CD14-positive monocyte (primary cell): ENCODE results near the gene GASK1A. TPM values are rescaled to one million over a fixed set of nuclear protein-coding genes. Genes with fewer than 3 reads are reported as not detected.

Experiments
- DNase-seq, 3 donors: peaks; one replicate each; pipeline ENCODE4 v3.0.0-alpha.2; 2011 to 2022
- H2AFZ ChIP-seq: 2 replicates; pipeline ENCODE4 v1.6.0; 2012; ENCODE audit warnings: mild to moderate bottlenecking, low read depth, low read length, inconsistent platforms; ENCODE audit not compliant: insufficient read depth, poor library complexity, severe bottlenecking
- H3K27ac ChIP-seq, 2 donors: 1 replicate in 1 of 2; 2 replicates in 1 of 2; pipeline ENCODE4 v1.5.1; 2012 to 2013; ENCODE audit warnings: low read length in 2 of 2, control low read depth in 1 of 2, inconsistent platforms in 1 of 2, low read depth in 1 of 2, mild to moderate bottlenecking in 1 of 2
- H3K27me3 ChIP-seq, 2 donors: one replicate each; pipeline versions ENCODE4 v1.6.0 to v1.6.1; 2011 to 2013; ENCODE audit warnings: low read length in 2 of 2; ENCODE audit not compliant: control insufficient read depth in 2 of 2, insufficient read depth in 2 of 2
- H3K36me3 ChIP-seq, 2 donors: replicated peaks in 1 of 2; 1 replicate in 1 of 2; 2 replicates in 1 of 2; pipeline versions ENCODE4 v1.5.1 to v1.6.1; 2012 to 2013; ENCODE audit warnings: low read length in 2 of 2, control low read depth in 1 of 2, inconsistent platforms in 1 of 2, mild to moderate bottlenecking in 1 of 2; ENCODE audit not compliant: insufficient read depth in 2 of 2, control insufficient read depth in 1 of 2
- H3K4me1 ChIP-seq, 2 donors: 1 replicate in 1 of 2; 2 replicates in 1 of 2; pipeline versions ENCODE4 v1.5.1 to v1.6.1; 2012 to 2013; ENCODE audit warnings: low read length in 2 of 2, control low read depth in 1 of 2, inconsistent platforms in 1 of 2, mild to moderate bottlenecking in 1 of 2, moderate library complexity in 1 of 2; ENCODE audit not compliant: insufficient read depth in 2 of 2, control insufficient read depth in 1 of 2
- H3K4me2 ChIP-seq: replicated peaks from 2 replicates; pipeline ENCODE3; 2012; ENCODE audit warnings: low read length, moderate library complexity, mild to moderate bottlenecking; ENCODE audit not compliant: poor library complexity, severe bottlenecking; ENCODE audit errors: extremely low read depth
- H3K4me3 ChIP-seq, 3 experiments: fragments of 200-600 bp in 1 of 3; sonication (generic) in 1 of 3; replicated peaks in 1 of 3; 1 replicate in 2 of 3; 2 replicates in 1 of 3; pipeline ENCODE4 v1.5.1; 2011 to 2013; ENCODE audit warnings: low read length in 3 of 3, mild to moderate bottlenecking in 3 of 3, control low read depth in 2 of 3, low read depth in 2 of 3, inconsistent platforms in 1 of 3, moderate library complexity in 1 of 3
- H3K79me2 ChIP-seq: 2 replicates; pipeline ENCODE4 v1.6.0; 2012; ENCODE audit warnings: mild to moderate bottlenecking, control low read depth, inconsistent platforms, low read length, moderate library complexity; ENCODE audit not compliant: insufficient read depth
- H3K9ac ChIP-seq: 2 replicates; pipeline ENCODE4 v1.6.0; 2017; ENCODE audit warnings: low read length, mild to moderate bottlenecking; ENCODE audit not compliant: insufficient read depth, poor library complexity, severe bottlenecking
- H3K9me3 ChIP-seq, 2 donors: replicated peaks in 1 of 2; 1 replicate in 1 of 2; 2 replicates in 1 of 2; pipeline versions ENCODE4 v1.5.1 to v1.6.1; 2012 to 2013; ENCODE audit warnings: low read length in 2 of 2, control low read depth in 1 of 2; ENCODE audit not compliant: control insufficient read depth in 1 of 2, insufficient read depth in 1 of 2
- H4K20me1 ChIP-seq: 2 replicates; pipeline ENCODE4 v1.6.0; 2012; ENCODE audit warnings: mild to moderate bottlenecking, low read length, control low read depth, moderate library complexity; ENCODE audit not compliant: insufficient read depth
- H3K27ac Mint-ChIP-seq, 7 donors: one replicate each; pipeline ENCODE4 v1.8.0; 2020; ENCODE audit warnings: mild to moderate bottlenecking in 7 of 7, mixed read lengths in 7 of 7, moderate library complexity in 6 of 7, inconsistent platforms in 2 of 7
- H3K27me3 Mint-ChIP-seq, 3 donors: one replicate each; pipeline ENCODE4 v1.8.0; 2021 to 2022; ENCODE audit warnings: low read depth in 3 of 3, mild to moderate bottlenecking in 3 of 3, mixed read lengths in 3 of 3, moderate library complexity in 3 of 3, inconsistent platforms in 1 of 3
- H3K36me3 Mint-ChIP-seq, 2 donors: one replicate each; pipeline ENCODE4 v1.8.0; 2020; ENCODE audit warnings: mixed read lengths in 2 of 2, inconsistent platforms in 1 of 2, mild to moderate bottlenecking in 1 of 2
- H3K4me1 Mint-ChIP-seq: one replicate; pipeline ENCODE4 v1.8.0; 2020; ENCODE audit warnings: mild to moderate bottlenecking, mixed read lengths
- H3K4me3 Mint-ChIP-seq, 2 donors: one replicate each; pipeline ENCODE4 v1.8.0; 2020; ENCODE audit warnings: mild to moderate bottlenecking in 2 of 2, mixed read lengths in 2 of 2, moderate library complexity in 1 of 2
- H3K9me3 Mint-ChIP-seq, 7 donors: one replicate each; pipeline ENCODE4 v1.8.0; 2020 to 2022; ENCODE audit warnings: mixed read lengths in 7 of 7, mild to moderate bottlenecking in 6 of 7, moderate library complexity in 6 of 7, inconsistent platforms in 2 of 7
- WGBS: methylation state at CpG from one replicate; pipeline ENCODE4 v1.1.5; 2013; ENCODE audit warnings: missing lambda C conversion rate; ENCODE audit not compliant: insufficient coverage; 5-methylcytosine and 5-hydroxymethylcytosine counted together
- intact Hi-C, 2 donors: fragments of 100-400 bp; cut with micrococcal nuclease; formaldehyde crosslinking; loops; one replicate each; pipeline versions ENCODE4 v1.15.0 to v1.15.1; 2023
- polyA plus RNA-seq, 3 donors: library from polyadenylated mRNA; depleted of rRNA in 1 of 3; unstranded in 2 of 3; stranded (reverse) in 1 of 3; fragments of 300-500 nt in 2 of 3; fragments of >200 nt in 1 of 3; fragmentation: Illumina TruSeq in 2 of 3; gene quantifications; 1 replicate in 2 of 3; 2 replicates in 1 of 3; pipeline ENCODE4 v1.2.3, GENCODE V29; 2012 to 2021
- TF ChIP-seq, protein P1 (sequence below): fragments of 200-600 bp; IDR thresholded peaks from one replicate; pipeline ENCODE4 v1.8.0; 2022; ENCODE audit warnings: antibody characterized with exemption, mild to moderate bottlenecking

The GASK1A gene
- polyA plus RNA-seq, 3 donors: 0.13 TPM; not detected in 2

DNA sequence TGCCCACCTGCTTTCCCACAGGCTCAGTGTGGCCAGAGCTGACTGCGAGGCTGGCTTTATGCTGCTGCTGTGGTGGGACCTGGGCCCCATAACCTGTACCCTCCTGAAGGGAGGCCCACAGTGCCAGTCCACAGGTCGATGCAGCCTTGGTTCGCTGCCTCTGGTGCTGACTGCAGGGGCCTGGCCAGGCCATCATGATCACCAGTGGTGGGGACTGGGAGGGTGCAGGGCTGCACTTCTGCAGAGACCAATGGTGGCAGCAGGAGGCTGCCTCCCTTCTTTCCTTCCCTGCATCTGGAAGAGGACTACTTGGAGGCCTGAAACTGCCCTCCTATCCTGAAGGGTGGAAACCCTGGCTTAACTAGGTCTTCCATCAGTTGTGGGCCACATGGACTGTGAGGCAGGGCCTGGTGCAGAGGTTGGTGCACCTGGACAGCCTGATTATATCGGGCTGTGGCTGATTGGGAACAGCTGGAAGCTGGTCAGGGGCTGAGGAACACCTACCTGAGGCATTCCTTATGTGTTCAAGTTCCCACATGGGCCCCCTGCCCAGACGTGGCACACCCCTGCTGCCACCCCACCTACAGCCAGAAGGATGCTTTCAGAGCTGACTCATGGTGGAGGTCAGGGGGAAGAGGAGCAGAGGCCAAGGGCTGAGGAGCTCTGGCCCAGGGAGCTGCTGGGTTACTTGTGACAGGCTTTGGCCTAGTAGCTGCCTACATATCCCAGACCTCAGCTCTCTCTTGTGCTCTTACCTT lies 97.0 kb downstream of the GASK1A start:
- no peak overlapping the region for H3K4me3 Mint-ChIP-seq
- Histone ChIP-seq H3K27me3 (no peaks in the 10 kb centered on the region), H4K20me1 (no peaks in the 10 kb centered on the region), H3K4me3 (no peak overlapping the region), H2AFZ (no peak overlapping the region), H3K36me3 (peaks cover 0 to 13% of the 10 kb centered on the region in 2 donors), H3K9me3 (no peaks in the 10 kb centered on the region), H3K9ac (no peak overlapping the region), H3K27ac (no peak overlapping the region), H3K79me2 (no peaks in the 10 kb centered on the region), H3K4me1 (no peaks in the 10 kb centered on the region), H3K4me2 (no peak overlapping the region)
- peaks cover 0 to 12% (median 4%) of the 10 kb centered on the region in 7 donors for H3K9me3 Mint-ChIP-seq
- no peak for DNase-seq
- H3K36me3 Mint-ChIP-seq: peaks cover 8 to 18% of the 10 kb centered on the region in 2 donors
- 84% methylated on average over 5 of the region's 5 CpGs for WGBS
- H3K27me3 Mint-ChIP-seq: peaks cover 0 to 3% (median 0%) of the 10 kb centered on the region in 3 donors
- TF ChIP-seq, protein P1, sequence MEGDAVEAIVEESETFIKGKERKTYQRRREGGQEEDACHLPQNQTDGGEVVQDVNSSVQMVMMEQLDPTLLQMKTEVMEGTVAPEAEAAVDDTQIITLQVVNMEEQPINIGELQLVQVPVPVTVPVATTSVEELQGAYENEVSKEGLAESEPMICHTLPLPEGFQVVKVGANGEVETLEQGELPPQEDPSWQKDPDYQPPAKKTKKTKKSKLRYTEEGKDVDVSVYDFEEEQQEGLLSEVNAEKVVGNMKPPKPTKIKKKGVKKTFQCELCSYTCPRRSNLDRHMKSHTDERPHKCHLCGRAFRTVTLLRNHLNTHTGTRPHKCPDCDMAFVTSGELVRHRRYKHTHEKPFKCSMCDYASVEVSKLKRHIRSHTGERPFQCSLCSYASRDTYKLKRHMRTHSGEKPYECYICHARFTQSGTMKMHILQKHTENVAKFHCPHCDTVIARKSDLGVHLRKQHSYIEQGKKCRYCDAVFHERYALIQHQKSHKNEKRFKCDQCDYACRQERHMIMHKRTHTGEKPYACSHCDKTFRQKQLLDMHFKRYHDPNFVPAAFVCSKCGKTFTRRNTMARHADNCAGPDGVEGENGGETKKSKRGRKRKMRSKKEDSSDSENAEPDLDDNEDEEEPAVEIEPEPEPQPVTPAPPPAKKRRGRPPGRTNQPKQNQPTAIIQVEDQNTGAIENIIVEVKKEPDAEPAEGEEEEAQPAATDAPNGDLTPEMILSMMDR: no peak
- H3K27ac Mint-ChIP-seq: no peak overlapping the region
- intact Hi-C loops: no loop called here
- no peaks in the 10 kb centered on the region for H3K4me1 Mint-ChIP-seq

DNA sequence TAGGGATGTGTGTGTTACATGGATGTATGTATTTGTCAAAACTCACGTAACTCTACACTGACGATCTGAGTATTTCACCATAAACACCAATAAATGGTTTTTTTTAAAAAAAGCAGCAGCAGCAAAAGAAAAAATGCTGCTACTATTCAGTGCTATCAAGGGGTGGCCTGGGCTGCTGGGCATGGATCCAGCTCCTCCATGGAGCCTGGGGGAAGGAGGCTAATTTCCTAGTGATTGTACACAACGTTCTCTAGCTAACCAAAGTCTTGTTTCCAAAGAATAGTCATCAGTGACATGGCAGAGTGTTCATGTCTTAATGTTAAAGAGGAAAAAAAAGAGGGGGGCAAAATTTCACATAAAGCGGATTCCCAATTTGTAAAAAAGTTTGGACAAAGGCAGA lies 97.7 kb downstream of the GASK1A start:
- H3K9ac ChIP-seq: no peak overlapping the region
- Mint-ChIP-seq H3K9me3 (peaks cover 0 to 14% (median 4%) of the 10 kb centered on the region in 7 donors), H3K4me1 (no peaks in the 10 kb centered on the region), H3K4me3 (no peak overlapping the region), H3K36me3 (peaks cover 8 to 21% of the 10 kb centered on the region in 2 donors), H3K27ac (no peak overlapping the region), H3K27me3 (peaks cover 0 to 3% (median 2%) of the 10 kb centered on the region in 3 donors)
- H3K4me3 ChIP-seq: no peak overlapping the region
- WGBS: no CpG with 5 or more reads among the region's 4 CpGs
- no peaks in the 10 kb centered on the region for H4K20me1 ChIP-seq
- H3K9me3 ChIP-seq: no peaks in the 10 kb centered on the region
- intact Hi-C loops: no loop called here
- H3K27me3 ChIP-seq: no peaks in the 10 kb centered on the region
- H3K27ac ChIP-seq: no peak overlapping the region
- no peak overlapping the region for H3K4me2 ChIP-seq
- peaks cover 0 to 13% of the 10 kb centered on the region in 2 donors for H3K36me3 ChIP-seq
- DNase-seq: no peak
- no peaks in the 10 kb centered on the region for H3K79me2 ChIP-seq
- no peak overlapping the region for H2AFZ ChIP-seq
- TF ChIP-seq, protein P1: no peak
- no peaks in the 10 kb centered on the region for H3K4me1 ChIP-seq
